GM19193 (cell line): ENCODE results near the gene SPOP.

Source experiments
- POLR2A ChIP-seq: IDR thresholded peaks from 4 replicates; pipeline ENCODE4 v1.6.1; 2011; ENCODE audit not compliant: insufficient read depth, insufficient read length; ENCODE audit errors: extremely low read depth

Gene SPOP

DNA sequence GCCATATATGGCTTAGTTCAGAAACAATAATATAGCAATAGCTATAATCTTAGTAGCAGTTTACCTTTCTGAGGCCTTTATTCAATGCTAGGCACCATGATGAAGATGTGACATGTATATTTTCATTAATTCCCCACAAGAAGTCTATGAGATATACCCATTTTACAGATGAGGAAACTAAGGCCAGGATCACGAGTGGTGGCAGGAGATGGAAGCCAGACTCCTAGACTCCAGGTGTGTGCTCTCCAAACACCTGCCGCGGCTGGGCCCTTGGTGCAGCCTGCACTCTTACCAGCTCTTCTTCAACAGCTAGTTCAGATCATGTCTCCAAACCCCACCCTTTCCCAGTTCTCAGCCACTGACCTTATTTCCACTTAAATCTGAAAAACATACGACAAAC, 87.0 kb downstream of the SPOP start:
- TF ChIP-seq POLR2A, result no peak

DNA sequence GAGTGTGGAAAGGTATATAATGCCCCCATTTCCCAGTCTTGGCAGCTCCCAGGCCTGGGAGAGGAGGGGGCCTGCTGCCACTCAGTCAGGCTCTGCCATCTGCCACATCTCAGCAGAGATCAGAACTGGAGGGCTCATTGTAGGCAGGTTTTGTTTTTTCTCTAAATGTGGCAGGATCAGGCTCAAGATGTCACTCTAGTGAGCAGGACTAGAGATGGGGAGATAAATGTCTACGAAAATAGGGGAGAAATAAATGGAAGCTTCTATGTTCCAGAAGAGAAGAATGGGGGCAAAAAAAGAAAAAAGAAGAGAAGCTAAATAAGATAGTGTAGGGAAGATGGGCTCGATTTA, 88.3 kb downstream of the SPOP start:
- TF ChIP-seq POLR2A, result no peak

DNA sequence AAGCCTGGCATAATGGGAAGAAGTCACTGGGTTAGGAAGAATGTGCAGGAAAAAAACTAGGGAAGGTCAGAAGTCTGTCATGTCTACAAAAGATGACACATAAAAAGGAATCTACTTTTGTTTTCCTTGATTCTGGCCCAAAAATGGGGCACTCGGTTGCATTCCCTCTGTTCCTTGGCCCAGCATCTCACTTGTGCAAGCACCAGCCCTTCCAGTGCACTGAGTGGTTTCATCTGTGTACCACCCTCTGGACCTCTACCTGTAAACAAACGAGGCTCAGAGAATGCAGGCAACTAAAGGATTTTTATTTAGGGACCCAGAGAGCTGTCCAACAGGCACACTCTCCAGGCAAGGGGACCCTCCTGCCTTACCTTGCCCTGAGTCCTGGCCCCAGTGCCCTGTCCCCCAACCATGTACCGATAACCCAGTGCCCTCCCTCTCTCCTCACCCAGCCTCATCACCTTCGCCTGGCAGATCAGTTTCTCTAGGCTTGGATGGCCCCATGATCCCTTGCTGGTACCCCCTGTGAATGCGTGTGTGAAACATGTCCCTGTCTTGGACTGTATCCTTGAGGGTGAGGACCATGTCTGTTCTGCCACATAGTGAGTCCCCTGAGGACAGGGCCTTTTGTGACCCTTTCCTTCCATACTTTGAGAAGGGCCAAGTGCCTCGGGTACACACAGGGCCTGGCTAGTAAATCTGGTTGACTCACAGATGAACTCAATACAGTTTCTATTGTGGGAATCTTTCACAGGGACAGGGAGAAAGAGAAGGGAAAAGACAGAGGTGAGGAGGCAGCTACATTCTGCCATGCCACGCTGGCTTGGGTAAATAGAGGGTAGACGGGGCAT, 88.9 kb downstream of the SPOP start:
- no peak for TF ChIP-seq POLR2A

DNA sequence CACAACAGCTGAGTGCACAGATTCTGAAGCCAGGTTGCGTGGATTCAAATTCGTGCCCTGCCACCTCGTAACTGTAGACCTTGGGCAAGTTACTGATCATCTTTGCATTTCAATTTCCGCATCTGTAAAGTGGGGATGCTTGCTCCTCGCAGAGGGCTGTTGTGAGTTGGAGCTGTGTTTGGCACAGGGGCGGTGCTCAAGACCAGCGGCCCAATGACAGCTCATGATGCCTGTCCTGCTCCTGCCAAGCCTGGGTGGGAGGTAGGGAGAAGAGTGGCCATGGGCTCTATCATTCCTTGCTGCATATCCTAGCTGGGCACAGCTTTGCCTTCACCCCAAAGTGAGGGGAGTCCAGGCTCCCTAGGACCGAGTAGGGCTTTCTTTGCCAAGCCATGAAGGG, 89.6 kb downstream of the SPOP start:
- TF ChIP-seq POLR2A, result no peak

DNA sequence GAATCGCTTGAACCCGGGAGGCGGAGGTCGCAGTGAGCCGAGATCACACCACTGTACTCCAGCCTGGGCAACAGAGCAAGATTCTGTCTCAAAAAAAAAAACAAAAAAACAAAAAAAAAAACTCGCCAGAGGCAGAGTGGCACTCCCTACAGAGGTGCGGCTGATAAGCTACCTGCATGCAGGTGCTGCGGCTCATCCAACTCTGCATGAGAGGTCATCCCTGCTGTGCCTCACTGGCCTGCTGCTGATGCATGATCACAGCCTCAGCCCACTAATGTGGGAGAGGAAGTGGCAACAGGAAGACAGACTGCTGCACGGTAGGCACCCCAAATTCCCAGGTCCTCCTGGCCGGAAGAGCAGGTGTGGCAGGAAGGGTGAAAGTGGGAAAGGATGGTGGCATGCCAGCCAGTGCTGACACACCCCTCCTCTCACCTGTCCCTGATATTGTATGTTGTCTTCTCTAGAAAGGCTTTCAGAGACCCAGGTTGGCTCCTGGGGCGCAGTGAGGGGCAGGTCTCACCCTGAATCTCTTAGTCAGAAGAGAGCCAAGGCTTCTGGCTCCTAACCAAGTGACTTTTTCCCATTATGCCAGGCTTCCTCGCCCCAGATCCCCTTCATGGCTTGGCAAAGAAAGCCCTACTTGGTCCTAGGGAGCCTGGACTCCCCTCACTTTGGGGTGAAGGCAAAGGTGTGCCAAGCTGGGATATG, 90.4 kb downstream of the SPOP start:
- no peak for TF ChIP-seq POLR2A

DNA sequence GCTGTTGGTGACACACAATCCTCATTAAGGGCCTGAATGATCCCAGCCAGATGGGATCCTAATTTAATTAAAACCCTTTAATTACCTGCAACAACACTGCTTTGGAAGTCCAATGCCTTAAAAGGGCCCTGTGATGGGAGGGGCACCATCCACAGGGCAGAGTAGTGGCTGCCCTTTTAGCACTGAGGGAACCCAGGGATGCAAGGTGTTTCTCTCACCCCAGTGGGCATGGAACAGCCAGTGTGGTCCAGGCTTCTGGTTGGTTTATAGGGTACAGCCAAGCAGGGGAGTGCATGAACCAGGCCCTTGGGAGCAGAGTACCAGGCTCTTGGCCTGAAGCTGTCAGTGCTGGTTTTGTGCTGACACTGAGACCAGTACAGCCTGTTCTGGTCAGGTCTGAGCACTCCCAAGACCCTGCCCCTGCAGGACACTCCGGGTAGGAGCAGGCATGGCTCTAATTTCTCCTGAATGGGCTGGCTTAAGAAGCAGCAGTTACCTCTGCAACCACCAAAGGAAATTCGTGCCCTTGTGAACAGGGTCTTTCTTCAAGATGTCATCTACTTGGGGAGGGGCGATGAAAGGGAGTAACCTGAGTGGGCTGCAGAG, 92.4 kb downstream of the SPOP start:
- TF ChIP-seq POLR2A, result no peak

DNA sequence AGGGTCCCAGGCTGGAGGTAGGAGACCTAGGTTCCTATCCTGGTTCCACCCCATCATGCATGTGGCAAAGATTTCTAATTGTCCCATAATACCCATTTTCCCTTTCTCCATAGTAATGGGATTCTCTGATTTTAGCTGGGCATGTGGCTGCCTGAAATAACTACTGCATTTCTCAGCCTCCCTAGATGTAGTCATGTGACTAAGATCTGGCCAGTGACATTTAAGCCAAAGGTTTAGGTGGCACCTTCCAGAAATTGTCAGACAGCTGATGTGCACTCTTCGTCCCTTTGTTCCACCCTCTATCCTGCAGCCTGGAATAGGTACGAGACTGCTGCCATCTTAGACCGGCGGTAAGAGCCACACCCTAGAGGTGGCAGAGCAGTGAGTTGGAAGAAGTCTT, 94.0 kb downstream of the SPOP start:
- TF ChIP-seq POLR2A, result no peak

DNA sequence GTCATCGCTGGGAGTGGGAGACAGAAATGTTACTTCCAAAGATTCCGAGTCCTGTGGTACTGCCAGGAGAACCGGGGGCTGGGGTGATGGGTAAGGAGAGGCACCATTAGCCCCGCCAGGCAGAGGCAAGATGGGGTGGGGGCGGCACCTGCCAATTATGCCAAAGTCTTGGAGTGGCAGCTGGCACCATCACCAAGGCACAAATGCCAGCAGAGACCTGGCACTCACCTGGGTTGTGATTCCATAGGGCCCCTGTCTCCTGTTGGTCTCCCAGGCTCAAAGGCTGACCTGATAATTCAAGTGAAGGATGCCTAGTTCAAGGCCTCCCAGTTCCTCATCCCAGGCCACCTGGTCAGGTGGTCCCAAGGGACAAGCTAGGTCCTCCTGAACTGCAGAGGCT, 94.7 kb downstream of the SPOP start:
- TF ChIP-seq POLR2A, result no peak

DNA sequence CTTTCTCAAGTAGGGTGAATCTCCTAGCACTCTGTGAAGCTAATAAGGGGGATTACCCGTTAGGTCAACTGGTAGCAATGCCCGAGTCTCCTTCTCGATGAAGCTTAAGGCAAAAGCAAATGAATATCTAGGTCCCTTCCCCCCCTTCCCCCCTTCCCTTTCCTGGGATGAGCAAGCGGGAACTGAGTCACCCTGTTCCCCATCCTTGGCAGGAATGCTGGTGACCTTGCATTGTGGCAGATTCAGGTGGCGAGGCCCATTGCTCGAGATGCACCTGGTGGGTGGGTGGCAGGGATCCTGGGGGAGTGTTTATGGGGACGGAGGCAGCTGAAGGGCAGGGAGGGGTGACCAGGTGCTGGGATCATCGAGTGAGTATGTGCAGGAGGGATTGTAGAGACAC, 95.1 kb downstream of the SPOP start:
- TF ChIP-seq POLR2A, result no peak

DNA sequence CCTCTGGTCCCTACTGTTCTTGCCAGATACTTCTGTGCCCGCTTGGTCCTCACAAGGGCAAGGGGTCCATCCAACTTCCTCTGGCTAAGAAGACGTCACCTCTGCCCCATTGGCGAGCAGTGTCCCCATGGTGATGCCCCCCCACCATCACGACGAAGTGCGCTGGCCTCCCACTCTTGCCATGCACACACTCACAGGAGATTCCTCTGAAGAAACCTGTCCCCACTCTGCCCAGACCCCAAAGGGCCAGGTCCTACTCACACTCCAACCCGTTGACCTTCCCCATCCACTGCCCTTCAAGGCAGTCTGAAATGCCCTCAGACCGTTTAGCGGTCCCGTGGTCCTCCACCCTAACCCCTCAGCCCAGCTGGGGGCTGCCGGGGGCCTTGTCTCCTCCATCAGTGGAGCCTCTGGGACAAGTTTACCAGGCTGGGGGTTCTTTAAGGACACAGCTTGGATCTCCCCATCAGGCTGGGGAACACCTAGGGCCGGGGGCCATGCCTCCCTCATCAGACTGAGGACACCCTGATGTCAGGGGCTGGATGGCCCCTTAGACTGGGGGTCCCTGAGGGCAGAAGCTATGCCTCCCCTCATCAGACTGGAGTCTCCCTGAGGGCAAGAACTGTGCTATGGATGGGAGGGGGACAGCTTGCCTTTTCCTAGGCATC, 95.7 kb downstream of the SPOP start:
- no peak for TF ChIP-seq POLR2A

DNA sequence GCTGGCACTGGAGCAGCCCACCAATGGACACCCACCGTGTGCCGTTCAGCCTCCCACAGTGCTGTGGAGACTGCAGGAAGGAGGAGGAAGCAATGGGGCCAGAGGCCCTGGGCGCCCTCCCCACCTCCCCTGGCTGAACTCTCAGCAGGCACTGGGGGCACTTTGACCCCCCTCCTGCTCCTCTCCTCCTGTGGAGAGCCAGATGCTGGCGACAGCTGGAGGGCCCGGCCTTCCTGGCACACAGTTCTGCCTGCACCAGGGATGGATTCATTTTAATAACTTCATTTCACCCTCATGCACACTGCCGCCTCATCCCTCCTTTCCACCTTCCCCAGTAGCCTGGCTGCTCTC, 96.3 kb downstream of the SPOP start:
- TF ChIP-seq POLR2A, result no peak

DNA sequence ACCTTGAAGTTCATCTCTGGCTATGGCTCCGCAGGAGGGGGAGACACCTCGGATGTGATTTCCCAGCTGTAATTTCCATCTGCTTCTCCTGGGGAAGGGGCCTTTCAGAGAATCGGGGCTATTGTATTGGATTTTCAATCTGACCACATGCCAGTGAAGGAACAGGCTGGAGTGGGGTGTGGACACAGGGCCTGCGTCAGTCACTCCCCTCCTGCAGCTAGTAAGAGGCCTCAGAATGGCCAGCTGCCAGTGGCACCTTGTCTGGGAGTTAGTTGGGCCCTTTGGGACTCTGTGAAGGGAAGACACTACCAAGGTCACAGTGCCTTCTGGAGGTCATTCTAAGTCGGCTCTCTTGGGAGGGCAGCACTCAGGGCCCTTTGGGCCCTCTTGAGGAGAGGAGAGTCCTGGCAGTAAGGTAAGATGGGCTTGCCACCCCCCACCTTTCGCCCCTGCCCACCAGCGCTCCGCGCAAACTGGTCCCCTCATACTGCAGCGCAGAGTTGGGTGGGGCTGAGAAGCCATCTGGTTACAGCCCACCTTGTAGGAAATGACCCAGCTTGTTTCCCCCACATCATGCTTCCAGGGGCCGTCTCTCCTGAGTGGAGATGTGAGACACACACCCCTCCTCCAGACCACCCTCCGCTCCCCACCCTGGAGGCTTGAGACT, 96.8 kb downstream of the SPOP start:
- TF ChIP-seq POLR2A, result no peak

DNA sequence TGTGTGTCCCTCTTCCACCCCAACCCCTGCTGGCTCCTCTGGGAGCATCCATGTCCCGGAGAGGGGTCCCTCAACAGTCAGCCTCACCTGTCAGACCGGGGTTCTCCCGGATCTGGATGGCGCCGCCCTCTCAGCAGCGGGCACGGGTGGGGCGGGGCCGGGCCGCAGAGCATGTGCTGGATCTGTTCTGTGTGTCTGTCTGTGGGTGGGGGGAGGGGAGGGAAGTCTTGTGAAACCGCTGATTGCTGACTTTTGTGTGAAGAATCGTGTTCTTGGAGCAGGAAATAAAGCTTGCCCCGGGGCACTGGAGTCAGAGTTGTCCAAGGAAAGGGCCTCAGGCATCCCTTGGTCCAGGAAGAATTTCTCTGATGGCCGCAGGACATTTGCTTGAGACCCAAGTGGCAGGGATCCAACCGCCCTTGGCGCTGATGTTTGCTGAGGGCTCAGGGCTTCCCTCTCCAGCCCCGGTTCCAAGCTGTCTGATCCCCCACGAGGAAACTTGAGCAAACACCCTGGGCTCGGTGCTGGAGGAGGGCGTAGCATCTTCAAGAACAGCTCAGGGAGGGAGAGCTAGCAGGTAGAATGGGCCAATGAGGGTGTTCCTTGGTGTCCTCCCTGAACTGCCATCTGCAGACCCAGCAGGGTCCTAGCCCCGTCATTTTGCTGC, 97.7 kb downstream of the SPOP start:
- no peak for TF ChIP-seq POLR2A

DNA sequence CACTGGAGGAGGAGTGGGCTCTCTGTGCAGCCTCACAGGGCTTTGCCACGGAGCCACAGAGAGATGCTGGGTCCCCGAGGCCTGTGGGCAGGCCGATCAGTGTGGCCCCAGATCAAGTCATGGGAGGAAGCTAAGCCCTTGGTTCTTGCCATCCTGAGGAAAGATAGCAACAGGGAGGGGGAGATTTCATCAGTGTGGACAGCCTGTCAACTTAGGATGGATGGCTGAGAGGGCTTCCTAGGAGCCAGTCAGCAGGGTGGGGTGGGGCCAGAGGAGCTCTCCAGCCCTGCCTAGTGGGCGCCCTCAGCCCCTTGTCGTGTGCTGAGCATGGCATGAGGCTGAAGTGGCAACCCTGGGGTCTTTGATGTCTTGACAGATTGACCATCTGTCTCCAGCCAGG, 98.4 kb downstream of the SPOP start:
- no peak for TF ChIP-seq POLR2A

DNA sequence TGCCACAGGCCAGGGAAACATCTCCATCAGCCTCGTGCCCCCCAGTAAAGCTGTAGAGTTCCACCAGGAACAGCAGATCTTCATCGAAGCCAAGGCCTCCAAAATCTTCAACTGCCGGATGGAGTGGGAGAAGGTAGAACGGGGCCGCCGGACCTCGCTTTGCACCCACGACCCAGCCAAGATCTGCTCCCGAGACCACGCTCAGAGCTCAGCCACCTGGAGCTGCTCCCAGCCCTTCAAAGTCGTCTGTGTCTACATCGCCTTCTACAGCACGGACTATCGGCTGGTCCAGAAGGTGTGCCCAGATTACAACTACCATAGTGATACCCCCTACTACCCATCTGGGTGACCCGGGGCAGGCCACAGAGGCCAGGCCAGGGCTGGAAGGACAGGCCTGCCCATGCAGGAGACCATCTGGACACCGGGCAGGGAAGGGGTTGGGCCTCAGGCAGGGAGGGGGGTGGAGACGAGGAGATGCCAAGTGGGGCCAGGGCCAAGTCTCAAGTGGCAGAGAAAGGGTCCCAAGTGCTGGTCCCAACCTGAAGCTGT, 98.9 kb downstream of the SPOP start:
- TF ChIP-seq POLR2A, result no peak

DNA sequence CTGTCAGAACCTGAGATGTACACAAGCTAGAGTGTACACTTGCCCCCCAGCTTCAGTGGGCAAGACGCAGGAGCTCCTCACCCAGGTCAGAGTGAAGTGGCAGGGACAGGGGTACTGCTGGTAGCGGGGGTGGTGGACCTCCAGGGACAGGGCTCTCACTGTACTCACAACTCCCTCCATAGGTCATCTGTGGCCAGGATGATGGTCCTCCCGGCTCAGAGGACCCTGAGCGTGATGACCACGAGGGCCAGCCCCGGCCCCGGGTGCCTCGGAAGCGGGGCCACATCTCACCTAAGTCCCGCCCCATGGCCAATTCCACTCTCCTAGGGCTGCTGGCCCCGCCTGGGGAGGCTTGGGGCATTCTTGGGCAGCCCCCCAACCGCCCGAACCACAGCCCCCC, 99.5 kb downstream of the SPOP start:
- TF ChIP-seq POLR2A, result no peak
